ENCODE measurements around the gene VWA8. TPM values are rescaled to one million over a fixed set of nuclear protein-coding genes. Genes with fewer than 3 reads are reported as not detected.
A peak's percentile ranks its signal among the peaks of the same experiment; 100 is the strongest.
"Not testable (repeated sequence)": the region's sequence is repeated elsewhere in the genome, so short reads cannot be mapped to it uniquely, and the experiment has no call there.

VWA8 gene
- total RNA-seq, 1 donor from 2014 or later, result 11.0 TPM

DNA sequence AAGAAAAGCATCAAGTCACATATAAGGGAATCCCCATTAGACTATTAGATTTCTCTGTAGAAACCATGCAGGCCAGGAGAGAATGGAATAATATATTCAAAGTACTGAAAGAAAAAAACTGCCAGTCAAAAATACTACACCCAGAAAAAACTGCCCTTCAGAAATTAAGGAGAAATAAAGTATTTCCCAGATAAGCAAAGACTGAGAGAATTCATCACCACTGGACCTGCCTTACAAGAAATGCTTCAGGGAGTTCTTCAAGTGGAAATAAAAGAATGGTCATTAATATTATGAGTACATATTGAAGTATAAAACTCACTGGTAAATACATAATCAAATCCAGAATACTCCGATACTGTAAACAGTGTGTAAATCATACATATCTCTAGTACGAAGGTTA, 35.9 kb downstream of the VWA8 start:
- DNase-seq (ENCODE audit: low read depth, low spot score), result no peak

DNA sequence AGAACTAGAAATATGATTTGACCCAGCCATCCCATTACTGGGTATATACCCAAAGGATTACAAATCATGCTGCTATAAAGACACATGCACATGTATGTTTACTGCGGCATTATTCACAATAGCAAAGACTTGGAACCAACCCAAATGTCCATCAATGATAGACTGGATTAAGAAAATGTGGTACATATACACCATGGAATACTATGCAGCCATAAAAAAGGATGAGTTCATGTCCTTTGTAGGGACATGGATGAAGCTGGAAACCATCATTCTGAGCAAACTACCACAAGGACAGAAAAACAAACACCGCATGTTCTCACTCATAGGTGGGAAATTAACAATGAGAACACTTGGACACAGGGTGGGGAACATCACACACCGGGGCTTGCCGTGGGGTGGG, 38.0 kb downstream of the VWA8 start:
- not testable (repeated sequence) for DNase-seq (ENCODE audit: low read depth, low spot score)

DNA sequence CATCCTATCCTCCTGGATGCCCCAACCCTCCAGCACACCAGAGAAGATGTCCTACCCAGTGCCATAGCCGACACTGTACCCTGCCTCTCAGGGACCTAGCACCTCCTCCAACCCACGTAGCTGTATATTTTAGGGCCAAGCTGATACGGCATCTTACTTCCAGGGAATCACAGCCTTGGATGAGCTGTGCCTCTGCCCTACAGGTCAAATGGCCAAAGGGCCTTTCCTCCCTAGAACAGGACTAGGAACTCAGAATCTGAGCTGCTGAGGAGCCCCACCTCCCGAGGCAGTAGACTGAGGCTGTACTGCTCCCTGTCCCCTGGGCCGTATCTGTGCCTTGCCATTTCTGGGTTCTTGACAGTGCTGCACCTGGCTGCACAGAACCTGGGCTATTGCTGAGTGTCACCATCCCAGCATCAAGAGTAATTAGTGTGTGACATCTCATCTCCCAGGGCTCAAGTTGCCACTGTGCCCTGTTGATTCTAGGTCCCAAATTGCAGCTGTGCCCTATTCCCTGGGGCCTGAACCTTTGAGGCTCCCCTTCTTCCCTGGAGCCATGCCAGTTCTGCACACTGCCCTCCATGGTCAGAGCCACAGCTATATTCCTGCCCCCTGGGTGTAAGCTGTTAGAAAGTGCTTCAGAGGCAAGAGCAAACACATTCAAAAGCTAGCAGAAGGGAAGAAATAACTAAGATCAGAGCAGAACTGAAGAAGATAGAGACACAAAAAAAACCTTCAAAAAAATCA, 41.0 kb downstream of the VWA8 start:
- no peak for DNase-seq (ENCODE audit: low read depth, low spot score)

DNA sequence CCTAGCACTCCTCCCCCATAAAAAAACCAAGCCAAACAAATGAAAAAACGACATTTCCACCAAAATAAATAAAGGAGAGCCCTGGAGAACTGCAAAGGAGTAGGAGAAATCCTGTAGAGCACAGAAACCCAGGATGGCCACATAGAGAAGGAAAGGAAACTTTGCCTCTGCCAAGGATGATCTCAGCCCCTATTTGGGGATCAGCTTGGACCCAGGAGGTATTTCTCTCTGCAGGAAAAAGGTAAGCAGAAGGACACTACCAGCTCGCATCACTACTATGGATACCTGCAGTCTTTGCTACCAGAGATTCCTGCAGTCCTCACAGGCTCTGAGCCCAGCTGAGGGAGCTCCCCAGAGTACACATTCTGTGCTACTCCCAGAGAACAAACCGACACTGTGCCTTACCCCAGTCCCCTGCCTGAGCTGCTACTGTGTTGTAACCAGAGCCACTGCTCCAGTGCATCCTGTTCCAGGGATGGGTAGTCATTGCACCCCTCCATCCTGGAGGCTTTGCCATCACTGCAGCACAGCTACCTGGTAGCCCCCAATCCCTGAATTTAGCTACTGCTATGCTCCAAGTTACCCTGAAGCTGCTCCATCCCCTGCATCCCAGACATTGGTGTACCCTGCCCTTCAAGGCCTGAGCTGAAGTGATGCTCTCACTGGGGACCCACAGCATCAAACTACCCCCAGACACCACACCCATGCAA, 41.7 kb downstream of the VWA8 start:
- DNase-seq (ENCODE audit: low read depth, low spot score), result no peak

DNA sequence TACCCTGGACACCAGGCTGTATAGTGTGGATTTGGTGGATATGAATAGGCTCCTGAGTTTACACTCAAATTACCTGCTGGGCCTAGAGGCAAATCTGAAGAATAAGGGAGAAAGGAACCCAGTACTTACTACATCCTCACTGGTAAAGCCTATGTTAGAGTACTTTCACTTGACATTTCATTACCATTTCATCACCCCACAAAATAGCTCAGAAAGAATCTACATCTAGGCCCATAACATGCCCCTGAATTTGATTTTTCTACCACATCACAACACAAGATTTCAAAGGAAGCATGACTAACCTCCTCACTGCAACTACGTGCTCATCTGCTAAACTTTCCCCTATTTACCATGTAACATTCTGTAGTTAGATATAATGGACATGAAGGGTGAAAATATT, 43.3 kb downstream of the VWA8 start:
- peak; percentile 5 for DNase-seq (ENCODE audit: low read depth, low spot score)

DNA sequence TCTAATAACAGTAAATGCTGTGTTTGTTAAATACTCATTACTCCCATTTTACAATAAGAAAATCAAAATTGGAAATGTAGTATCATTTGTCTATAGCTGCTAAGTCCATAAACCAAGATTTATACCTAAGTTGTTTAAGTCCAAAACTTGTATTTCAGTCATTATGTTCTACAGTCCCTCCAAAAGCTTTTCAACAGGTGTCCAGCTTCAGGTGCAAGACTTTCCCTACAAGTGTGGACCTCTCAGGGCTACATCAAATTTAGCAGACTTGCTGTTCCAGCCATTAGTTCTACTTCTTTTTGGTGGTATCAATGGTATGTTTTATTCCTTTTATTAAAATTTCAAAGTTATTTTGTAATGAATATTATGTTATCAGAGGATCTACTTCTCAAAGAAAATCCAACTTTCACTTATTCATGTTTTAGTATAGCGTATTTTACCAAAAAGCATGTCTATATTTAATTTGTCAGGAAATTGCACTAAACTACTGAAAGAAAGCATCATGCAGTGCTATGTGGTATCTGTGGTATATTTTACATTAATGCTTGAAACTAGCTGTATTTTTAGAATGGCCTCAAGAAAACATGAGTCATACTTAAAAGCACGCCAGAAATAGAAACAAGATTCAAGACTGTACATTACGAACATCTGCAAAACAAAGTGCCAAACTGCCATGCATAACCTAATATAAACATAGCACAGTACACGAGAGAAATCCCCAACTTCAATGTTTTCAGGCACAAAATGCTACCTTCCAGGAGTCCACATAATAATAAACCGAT, 44.5 kb downstream of the VWA8 start:
- peak; percentile 26 for DNase-seq (ENCODE audit: low read depth, low spot score)

DNA sequence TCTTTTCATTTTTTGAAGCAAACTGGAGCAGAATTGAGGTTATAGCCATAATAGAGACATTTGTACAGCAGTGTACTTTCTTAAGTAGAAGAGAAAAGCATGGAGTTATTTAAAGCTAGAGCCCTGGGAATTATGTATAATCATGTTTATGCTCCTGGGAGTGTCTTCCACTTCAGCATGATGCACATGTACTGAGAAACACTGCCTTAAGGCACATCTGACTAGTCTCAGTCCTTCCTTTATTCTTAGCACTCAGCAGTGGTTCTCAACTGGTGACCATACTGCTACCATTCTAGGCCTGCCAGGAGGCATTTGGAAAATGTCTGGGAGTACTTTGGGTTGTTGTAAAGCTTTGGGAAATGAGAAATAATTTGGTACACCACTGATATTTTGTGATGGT, 45.8 kb downstream of the VWA8 start:
- no peak for DNase-seq (ENCODE audit: low read depth, low spot score)

DNA sequence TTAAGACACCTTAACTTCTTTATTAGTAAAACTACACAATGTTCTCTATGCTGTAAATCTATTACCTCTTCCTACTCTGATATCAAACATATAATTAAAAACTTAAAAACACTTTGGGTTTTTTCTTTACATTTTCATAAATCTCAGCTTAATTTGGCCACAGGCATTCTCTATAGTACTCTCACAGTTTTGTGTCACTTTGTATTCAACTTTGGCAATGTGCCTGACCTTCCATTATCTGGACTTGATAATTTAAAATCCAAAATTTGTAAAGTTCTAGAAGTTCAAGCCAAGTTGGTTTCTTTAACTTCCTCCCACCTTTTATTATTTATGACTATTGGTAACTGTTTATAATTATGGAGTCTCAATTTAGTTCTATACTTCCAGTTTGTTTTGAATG, 46.4 kb downstream of the VWA8 start:
- DNase-seq (ENCODE audit: low read depth, low spot score), result no peak

DNA sequence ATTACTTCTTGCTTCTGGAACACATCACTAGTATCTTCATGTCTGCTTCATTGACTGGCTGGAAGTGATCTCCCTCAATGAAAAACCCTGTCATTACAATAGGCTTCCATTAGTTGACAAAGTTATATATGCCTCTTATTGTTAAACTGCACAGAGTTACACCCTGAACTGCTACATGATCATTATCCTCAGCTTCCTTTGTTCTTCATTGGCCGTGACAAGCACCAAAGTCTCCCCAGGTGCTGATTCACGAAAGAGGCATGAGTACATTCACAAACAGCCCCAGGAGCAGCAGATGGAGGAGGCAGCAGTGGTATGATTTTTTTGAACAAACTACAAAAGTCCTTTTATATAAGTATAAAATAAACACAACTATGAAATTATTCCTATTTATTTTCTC, 51.4 kb downstream of the VWA8 start:
- DNase-seq (ENCODE audit: low read depth, low spot score), result no peak

DNA sequence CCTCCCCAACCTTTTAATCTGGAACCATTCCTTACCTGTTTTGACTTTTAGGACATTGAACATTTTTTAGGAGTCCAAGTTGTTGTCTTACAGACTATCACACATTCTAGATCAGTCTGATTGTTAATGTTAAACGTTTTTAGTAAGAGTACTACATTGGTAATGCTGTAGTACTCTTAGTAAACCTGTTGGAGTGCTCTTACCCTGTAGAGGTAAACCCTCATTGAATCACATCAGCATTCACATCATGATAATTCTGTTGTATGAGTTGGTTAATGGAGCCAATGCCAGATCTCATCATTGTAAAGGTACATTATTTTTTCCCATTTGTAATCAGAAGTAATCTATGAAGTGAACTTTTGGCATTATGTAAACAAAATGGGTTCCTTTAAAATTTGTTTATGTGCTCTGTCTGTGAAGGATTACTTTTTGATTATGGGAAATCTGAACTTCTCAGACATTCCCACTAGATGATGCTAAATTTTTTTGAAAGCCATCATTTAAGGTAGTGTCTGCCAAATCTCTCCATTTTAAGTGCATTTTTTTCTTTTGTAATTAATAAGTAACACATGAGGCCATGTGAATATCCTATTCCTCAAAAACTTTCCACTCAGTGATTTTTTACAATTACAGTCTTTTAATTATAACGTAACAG, 55.2 kb downstream of the VWA8 start:
- no peak for DNase-seq (ENCODE audit: low read depth, low spot score)

DNA sequence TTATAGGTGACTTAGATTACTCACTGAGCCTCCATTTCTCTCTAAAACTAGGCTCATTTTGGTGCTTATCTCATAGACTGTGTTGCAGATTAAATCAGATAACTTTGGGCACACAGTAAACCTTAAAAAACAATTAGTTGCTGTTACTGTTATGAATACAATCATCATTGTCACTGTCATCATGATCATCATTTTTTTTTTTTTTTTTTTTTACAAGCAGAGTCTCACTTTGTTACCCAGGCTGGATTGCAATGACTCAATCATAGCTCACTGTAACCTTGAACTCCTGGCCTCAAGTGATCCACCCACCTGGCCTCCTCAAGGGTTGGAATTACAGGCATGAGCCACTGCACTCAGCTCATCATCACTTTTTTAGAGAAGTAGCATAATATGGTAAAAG, 60.0 kb downstream of the VWA8 start:
- no peak for DNase-seq (ENCODE audit: low read depth, low spot score)

DNA sequence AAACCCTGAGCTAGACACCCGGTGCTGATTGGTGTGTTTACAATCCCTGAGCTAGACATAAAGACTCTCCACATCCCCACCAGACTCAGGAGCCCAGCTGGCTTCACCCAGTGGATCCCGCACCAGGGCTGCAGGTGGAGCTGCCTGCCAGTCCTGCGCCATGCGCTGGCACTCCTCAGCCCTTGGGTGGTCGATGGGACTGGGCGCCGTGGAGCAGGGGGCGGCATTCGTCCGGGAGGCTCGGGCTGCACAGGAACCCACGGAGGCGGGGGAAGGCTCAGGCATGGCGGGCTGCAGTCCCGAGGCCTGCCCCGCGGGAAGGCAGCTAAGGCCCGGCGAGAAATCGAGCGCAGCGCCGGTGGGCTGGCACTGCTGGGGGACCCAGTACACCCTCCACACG, 62.5 kb downstream of the VWA8 start:
- DNase-seq (ENCODE audit: low read depth, low spot score), result not testable (repeated sequence)

DNA sequence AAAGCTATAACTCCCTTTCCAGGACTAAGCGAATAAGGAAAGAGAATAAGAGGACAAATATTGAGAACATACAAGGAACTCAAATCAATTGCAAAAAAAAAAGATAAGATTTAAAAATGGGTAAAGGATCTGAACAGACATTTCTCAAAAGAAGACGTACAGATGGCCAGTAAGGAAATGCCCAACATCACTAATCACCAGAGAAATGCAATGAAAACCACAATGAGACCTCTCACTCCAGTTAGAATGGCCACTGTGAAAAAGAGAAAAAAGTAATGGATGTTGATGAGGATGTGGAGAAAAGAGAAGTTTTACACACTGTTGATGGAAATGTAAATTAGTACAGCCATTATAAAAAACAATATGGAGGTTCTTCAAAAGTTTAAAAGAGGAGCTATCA, 63.8 kb downstream of the VWA8 start:
- no peak for DNase-seq (ENCODE audit: low read depth, low spot score)

DNA sequence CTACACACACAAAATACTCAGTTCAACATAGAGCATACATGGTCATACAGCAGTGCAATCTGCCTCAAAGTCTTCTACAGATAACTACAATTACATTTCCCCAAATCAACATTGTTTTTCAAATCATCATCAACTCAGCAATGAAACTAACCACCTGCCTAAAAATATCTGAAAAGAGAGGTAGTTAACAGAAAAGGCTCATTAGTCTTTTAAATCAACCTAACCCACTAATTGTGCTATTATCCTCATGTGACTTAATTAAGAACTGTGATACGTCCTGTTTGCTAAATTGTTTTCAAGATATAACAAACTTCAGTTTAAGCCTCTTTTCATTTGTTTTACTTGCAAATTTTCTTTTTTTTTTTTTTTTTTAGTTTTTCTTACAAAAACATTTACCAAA, 65.4 kb downstream of the VWA8 start:
- no peak for DNase-seq (ENCODE audit: low read depth, low spot score)

DNA sequence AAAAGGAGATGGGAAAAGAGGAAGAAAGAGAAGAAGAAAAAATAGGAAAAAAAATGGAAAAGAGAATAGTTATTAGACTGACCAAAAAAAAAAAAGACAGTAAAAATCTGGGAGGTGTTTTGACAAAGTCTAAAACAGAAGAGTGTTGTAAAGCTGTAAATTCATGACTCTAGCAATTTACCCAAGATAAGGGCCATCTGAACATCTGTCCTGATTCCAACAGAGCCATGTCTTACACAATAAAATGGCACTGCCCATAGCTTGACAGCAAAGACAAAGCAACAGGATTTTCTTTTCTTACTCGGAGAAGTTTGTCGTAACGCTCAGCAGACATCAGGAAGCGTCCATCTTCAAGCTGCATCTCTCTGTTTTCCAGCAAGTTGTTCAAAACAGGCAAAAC, 69.8 kb downstream of the VWA8 start:
- no peak for DNase-seq (ENCODE audit: low read depth, low spot score)

DNA sequence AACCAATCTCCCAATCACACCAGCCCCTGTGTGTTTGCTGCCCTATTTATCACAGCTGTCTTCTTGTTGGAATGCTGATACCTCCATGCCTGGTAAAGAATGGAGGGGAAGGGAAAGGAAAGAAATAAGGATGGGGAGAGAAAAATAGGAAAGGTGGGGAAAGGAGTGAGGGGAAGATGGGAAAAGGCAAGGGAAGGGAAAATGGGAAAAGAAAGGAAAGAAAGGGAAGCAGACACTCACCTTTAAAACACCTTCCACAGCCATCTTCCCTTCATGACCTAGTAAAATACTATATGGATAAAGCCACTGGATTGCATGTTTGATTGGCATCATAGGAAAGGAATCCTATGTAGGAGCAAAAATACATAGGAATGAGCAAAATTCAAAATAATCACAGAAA, 77.8 kb downstream of the VWA8 start:
- DNase-seq (ENCODE audit: low read depth, low spot score), result no peak

DNA sequence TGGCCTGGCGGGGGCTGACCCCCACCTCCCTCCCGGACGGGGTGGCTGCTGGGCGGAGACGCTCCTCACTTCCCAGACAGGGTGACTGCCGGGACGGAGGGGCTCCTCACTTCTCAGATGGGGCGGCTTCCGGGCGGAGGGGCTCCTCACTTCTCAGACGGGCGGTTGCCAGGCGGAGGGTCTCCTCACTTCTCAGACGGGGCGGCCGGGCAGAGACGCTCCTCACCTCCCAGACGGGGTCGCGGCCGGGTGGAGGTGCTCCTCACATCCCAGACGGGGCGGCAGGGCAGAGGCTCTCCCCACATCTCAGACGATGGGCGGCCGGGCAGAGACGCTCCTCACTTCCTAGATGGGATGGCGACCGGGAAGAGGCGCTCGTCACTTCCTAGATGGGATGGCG, 79.0 kb downstream of the VWA8 start:
- not testable (repeated sequence) for DNase-seq (ENCODE audit: low read depth, low spot score)

DNA sequence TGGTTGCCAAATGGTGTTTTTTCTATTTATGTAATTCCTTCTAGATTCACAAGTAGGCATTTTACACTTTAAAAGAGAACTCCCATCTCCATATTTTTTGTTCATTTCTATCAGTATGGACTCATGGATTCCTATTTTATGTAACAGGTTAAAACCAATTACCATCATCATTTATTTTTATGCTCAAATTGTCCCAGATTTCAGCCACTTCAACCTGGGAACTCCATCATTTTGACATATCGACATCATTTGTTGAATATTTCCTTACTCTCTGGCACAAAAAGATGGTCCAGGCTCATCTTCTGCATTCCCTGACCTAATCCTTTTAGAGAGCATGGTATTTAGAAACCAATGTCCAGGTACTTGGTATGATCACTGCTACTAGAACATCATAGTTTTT, 79.9 kb downstream of the VWA8 start:
- DNase-seq (ENCODE audit: low read depth, low spot score), result no peak

DNA sequence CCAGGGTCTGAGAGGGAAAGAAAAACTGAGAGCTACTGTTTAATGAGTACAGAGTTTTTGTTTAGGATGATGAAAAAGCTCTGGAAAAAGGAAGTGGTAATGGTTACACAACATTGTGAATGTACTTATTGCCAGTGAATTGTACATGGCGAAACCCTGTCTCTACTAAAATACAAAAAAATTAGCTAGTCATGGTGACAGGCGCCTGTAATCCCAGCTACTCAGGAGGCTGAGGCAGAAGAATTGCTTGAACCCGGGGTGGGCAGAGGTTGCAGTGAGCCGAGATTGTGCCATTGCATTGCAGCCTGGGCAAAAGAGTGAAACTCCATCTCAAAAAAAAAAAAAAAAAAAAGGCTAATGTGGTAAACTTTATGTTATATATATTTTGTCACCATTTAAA, 96.3 kb downstream of the VWA8 start:
- DNase-seq (ENCODE audit: low read depth, low spot score), result no peak

DNA sequence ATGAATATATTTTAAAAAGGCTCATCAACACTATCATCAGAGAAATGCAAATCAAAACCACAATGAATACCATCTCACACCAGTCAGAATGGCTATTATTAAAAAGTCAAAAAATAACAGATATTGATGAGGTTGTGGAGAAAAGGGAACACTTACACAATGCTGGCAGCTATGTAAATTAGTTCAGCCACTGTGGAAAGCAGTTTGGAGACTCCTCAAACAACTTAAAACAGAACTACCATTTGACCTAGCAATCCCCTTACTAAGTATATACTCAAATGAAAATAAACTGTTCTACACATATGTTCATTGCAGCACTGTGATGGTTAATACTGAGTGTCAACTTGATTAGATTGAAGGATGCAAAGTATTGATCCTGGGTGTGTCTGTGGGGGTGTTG, 98.2 kb downstream of the VWA8 start:
- not testable (repeated sequence) for DNase-seq (ENCODE audit: low read depth, low spot score)

DNA sequence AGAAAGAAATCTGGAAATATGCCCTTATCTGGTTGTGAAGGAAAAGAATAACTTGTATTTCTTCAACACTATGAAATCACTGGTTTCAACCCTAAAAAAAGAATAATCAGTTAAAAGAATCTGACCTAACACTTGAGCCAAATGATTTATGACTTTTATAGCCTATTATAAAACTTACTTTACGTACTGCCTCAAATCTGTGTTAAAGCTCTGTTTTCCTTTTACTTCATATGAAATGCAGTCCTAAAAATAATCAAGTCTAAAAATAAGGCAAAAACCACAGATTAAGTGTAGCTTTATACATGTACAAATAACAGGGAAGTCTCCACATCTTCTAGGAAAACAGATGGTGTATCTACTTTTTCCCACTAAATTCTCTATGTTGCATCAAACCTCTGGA, 101.3 kb downstream of the VWA8 start:
- no peak for DNase-seq (ENCODE audit: low read depth, low spot score)

DNA sequence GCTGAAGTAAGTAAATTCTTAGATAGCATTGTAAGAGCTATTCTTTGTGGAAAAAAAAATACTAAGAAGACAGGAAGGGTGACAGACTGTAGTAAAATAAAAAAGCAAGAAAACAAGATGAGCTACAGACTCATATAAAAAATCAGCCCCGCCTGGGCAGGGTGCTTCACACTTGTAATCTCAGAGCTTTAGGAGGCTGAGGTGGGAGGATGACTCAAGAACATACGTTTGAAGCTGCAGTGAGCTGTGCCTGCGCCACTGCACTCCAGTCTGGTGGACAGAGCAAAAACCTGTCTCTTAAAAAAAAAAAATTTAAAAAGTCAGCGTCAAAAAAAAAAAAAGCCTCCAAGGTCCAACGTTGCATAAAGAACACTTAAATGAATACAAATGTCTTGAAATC, 102.1 kb downstream of the VWA8 start:
- no peak for DNase-seq (ENCODE audit: low read depth, low spot score)

All from pulmonary artery endothelial cell (primary cell).